RPMI7951 (cell line): ENCODE results near the gene INIP. TPM values are rescaled to one million over a fixed set of nuclear protein-coding genes. Genes with fewer than 3 reads are reported as not detected.
"Not testable (repeated sequence)": the region's sequence is repeated elsewhere in the genome, so short reads cannot be mapped to it uniquely, and the experiment has no call there.

Source experiments
- DNase-seq: peaks from one replicate; pipeline ENCODE4 v3.0.0-alpha.2; 2012; ENCODE audit warnings: low read depth
- total RNA-seq: library from RNA; depleted of rRNA; stranded (reverse); fragments of >200 nt; shearing (Covaris generic); gene quantifications from 2 replicates; pipeline ENCODE4 v1.2.3, GENCODE V29; 2014

The INIP gene
- total RNA-seq, 1 experiment from 2014 or later: 18.6 TPM

GRCh38 chr9:112743216-112743836 lies 25.4 kb upstream of the INIP start:
- no peak for DNase-seq

DNA sequence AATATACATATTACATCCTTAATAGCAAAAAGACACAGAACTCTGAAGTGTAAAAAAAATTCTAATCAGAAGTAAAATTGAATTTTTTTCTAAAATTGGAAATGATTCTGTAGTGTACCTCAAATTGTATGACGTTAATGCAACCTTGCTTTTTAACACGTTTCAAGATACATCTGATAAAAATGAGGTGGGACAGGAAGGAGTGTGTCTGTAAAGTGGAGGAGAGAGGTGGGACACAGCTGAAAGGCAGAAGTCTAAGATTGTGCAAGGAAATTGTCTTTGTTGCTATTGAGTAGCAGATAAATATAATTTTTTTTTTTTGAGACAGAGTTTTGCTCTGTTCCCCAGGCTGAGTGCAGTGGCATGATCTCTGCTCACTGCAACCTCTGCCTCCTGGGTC lies 17.0 kb upstream of the INIP start:
- no peak for DNase-seq

DNA sequence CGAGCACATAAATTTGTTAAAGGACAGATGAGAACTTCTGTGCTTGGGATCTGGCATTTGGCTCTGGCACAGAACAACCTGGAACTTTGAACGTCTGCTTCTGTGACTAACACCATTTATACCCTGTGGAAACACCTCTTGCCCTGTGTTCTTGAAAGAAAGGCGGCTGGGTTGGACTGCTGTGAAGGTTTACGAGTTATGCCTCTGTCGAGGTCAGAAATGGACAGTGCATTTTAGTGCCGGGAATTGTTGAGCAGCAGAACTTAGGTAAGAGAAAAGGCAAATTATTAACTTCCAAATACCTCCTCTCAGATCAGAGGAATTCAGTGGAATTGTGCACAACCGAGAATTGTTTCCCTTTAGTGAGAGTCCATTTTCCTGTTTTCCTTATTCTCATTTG lies 14.1 kb upstream of the INIP start:
- DNase-seq: no peak

DNA sequence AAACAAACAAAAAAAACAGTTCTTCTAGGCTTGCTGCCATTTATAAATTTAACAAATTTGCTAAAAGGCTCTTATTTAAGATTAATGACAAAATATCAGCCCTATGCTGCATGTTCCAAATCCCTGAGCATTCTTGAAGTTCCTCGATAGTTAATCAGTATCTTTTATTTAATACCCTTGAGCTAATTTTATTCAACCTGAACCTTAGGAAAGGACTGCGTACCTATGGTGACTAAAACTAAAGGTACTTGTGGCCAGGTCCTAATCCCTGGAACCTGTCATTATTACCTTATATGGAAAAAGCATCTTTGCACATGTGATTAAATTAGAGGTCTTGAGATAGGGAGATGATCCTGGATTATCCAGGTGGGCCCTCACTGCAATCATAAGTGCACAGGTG lies 10.5 kb upstream of the INIP start:
- no peak for DNase-seq

GRCh38 chr9:112726428-112726827 lies 8.5 kb upstream of the INIP start:
- no peak for DNase-seq

- DNase-seq: no peak
These were observed 8.0 kb upstream of the INIP start for GRCh38 chr9:112725961-112726360.

DNA sequence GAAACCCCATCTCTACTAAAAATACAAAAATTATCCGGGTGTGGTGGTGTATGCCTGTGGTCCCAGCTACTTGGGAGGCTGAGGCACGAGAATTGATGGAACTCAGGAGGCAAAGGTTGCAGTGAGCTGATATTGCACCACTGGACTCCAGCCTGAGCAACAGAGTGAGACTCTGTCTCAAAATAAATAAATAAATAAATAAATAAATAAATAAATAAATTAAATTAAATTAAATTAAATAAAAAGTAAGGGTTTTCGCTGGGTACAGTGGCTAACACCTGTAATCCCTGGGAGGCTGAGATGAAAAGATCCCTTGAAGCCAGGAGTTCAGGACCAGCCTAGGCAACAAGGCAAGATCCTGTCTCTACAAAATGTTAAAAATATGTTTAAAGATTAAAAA lies 4.8 kb upstream of the INIP start:
- DNase-seq: not testable (repeated sequence)

DNA sequence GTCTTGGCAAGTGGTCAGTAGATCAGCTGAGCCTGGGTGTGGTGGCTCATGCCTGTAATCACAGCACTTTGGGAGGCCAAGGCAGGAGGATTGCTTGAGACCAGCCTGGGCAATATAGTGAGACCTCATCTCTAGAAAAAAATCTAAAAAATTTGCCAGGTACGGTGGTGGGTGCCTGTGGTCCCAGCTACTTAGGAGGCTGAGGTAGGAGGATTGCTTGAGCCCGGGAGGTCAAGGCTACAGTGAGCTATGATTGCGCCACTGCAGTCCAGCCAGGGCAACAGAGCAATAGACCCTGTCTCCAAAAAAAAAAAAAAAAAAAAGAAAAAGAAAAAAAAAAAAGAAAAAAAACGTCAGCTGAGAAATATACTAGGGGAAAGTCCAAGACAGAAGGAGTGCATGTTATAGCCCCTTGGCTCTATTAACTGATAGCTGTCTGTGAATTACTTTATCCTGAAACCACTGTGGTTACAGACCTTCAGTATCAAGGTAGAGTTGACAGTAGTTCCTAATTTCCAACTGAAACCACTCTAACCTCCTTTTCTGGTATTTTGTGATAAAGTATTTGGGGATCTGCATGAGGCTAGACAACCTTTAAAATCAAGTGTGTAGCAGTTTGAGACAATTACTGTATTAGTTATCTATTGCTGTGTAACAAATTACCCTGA lies 2.3 kb upstream of the INIP start:
- DNase-seq: no peak

GRCh38 chr9:112719696-112720095 lies 1.8 kb upstream of the INIP start:
- DNase-seq: no peak

DNA sequence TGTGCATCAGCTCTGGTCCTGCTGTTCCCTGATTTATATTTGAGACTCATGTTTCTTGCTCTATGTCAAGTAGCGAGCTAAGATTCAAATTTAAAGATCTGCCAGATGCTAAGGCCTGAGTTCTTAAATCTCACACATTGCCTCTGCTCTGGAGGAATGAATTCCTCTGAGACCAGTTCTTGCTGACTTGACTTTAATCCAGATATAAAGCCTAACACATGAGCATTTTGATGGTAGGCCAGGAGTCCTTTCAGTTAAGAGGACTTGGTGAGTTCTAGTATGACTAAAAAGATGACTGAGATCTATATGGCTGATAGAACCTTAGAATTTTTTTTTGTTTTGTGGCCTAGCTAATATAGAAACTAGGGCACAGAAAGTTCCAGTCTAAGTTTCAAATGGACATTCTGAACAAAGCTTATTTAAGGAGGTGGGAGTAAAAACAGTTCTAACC lies 1.3 kb upstream of the INIP start:
- DNase-seq: no peak

- no peak for DNase-seq
These were observed 5.2 kb downstream of the INIP start for GRCh38 chr9:112712678-112713077.

DNA sequence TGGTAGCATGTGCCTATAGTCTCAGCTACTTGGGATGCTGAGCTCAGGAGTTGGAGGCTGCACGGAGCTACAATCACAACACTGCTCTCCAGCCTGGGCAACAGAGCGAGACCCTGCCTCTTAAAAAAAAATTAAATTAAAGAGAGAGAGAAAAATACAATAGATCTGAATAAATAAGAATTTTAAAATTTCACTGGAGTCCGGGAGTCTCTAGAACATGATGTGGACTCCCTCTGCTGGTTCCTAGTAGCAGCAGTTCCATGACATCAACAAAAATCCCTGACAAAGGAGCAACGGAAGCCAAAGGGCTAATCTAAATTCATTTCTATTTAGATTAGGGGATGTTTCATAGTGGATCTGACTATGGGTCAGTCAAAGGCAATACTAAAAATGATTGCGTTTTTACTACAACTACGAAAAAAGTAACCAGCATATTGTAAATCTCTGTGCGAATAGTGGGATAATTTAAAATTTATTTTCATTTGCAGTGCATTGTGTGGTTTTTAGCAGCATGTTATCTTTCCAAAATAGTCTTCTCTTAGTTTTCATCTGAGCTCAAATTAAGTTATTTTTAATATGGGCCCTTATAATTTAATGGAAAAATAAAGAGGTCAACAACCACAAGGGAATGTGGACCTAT lies 6.7 kb downstream of the INIP start:
- peak; percentile 21 for DNase-seq

DNA sequence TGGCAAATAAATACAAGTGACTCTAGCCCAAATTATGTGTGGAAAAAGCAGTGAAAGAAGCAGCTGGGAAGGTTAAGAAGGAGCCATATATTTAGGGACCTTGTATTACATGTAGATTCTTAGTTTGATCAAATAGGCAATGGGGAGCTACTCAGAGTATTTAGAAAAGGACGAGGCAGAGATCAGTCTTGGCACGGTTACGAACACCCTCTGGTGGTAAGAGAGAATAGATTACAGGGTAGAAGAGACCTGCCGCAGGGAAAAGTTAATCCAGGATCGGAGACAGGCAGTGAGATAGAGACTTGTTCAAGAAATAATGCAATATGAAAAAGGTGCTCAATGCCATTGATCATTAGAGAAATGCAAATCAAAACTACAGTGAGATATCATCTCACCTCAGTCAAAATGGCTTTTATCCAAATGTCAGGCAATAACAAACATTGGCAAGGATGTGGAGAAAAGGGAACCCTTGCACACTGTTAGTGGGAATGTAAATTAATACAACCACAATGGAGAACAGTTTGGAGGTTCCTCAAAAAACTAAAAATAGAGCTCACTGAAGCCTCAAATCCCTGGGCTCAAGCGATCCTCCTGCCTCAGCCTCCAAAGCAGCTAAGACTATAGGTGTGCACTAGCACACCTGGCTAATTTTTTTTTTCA lies 12.0 kb downstream of the INIP start:
- DNase-seq: no peak

DNA sequence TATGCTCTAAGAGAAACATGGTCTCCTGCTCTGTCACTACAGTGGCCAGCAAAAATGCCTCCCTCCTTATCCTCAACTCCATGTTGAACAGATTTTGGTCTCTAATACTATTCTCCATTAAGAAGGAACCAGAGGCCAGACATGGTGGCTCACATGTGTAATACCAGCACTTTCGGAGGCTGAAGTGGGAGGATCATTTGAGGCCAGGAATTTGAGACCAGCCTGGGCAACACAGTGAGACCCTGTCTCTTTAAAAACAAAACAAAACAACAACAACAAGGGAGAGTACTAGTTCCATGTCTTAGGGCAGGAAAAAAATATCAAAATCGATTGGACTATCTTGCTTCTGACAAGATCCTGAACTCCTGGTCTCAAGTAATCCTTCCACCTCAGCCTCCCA lies 14.6 kb downstream of the INIP start:
- DNase-seq: no peak

DNA sequence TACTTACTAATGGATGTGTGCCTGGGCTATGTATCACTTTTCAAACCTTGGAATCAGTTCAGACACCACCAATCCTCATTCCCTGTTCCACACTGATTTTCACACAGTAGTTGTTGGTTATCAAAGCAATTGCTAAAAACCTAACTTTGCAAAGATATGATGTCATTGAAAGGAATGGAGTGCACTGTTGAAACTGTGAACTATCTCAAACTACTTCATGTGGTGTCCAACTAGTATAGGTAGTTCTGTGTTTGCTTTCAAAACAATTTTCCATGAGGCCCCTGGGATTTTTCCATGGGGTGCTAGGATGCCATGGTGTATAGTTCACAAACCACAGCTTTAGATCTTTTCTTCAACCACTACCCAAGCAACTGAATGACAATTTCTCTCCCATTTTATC lies 17.8 kb downstream of the INIP start:
- DNase-seq: no peak

- DNase-seq: no peak
These were observed 18.7 kb downstream of the INIP start for GRCh38 chr9:112699230-112699629.

DNA sequence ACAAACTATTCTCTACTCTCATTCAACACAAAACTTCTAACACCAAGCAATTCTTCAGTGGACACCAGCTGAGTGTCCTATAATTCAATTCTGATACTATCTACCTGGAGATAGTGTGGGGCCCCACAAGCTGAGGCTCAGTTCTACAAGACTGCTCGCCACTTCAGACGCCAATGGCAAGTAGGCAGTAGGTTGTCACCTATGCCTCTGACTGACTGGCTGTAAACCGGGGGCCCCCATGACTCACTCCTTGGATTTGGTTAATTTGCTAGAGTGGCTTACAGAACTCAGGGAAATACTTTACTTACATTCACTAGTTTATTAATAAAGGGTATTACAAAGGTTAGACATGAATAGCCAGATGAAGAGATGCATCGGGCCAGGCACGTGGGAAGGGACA lies 21.5 kb downstream of the INIP start:
- DNase-seq: no peak

GRCh38 chr9:112694706-112695555 lies 23.0 kb downstream of the INIP start:
- DNase-seq: no peak

GRCh38 chr9:112689161-112689740 lies 28.7 kb downstream of the INIP start:
- no peak for DNase-seq

DNA sequence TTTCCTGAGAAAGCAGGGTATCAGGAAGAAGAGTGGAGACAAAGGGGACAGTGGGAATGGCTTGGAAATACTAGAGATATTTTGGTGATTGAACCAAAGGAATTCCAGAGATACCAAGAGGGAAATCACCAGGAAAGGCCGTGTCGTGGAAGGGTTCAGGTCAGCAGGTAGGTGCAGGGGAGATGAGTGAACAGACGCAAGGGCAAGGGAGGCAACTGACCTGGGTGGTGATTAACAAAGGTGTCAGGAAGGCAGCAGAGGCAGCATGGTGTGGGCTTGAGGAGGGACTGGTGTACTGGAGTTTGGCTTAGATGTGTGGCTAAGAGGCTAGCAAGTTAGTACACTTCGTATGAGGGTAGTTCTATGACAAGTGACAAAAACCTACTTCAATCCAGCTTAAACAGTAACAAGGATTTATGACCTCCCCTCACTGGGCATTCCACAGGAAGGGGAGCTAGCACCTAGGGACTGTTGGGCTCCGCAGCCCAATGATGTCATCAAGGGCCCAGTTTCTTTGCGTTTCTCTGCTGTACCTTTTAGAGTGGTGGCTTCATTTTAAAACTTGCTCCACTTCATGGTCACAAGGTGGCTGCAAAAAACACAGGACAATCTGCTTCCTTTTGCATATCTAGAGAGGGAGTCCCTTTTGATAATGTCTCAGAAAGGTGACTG lies 37.0 kb downstream of the INIP start:
- DNase-seq: no peak

GRCh38 chr9:112677040-112677439 lies 40.9 kb downstream of the INIP start:
- no peak for DNase-seq
